ENCODE results near the gene AGAP1. TPM values are rescaled to one million over a fixed set of nuclear protein-coding genes. Genes with fewer than 3 reads are reported as not detected.

AGAP1 gene
- total RNA-seq, 1 donor from 2014 or later = 39.0 TPM

DNA sequence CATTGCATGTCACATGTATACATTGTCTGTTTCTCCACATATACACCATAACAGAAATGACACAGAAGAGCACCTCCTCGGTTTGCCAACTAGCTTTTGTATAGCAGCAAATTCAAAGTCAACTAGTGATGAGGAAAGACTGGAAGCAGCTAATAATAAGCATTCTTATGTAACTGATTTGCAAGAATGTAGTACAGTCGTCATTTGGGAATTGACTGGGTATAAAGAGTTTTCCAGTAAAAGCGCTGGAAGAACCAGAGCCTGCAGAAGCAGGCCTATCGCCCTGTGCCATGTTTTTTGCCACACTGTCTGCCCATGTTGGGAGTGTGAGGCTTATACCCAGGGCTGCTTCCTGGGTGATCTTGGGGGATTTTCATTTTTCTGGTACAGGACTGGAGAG is 363.8 kb downstream of the AGAP1 start:
- no peaks in the 10 kb centered on the region for H3K36me3 Mint-ChIP-seq (ENCODE audit: low read depth)
- no peaks in the 10 kb centered on the region for H3K27me3 Mint-ChIP-seq (ENCODE audit: low read depth)
- H3K27ac Mint-ChIP-seq (ENCODE audit: unreplicated experiment) = no peak overlapping the region
- H3K4me3 Mint-ChIP-seq (ENCODE audit: unreplicated experiment) = no peak overlapping the region
- no peak for DNase-seq (ENCODE audit: low spot score)
- TF ChIP-seq, protein P1, sequence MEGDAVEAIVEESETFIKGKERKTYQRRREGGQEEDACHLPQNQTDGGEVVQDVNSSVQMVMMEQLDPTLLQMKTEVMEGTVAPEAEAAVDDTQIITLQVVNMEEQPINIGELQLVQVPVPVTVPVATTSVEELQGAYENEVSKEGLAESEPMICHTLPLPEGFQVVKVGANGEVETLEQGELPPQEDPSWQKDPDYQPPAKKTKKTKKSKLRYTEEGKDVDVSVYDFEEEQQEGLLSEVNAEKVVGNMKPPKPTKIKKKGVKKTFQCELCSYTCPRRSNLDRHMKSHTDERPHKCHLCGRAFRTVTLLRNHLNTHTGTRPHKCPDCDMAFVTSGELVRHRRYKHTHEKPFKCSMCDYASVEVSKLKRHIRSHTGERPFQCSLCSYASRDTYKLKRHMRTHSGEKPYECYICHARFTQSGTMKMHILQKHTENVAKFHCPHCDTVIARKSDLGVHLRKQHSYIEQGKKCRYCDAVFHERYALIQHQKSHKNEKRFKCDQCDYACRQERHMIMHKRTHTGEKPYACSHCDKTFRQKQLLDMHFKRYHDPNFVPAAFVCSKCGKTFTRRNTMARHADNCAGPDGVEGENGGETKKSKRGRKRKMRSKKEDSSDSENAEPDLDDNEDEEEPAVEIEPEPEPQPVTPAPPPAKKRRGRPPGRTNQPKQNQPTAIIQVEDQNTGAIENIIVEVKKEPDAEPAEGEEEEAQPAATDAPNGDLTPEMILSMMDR (IDR thresholded peaks at IDR 0.05) = no peak
- H3K9me3 Mint-ChIP-seq (ENCODE audit: low read depth) = no peaks in the 10 kb centered on the region
- H3K4me1 Mint-ChIP-seq (ENCODE audit: low read depth) = peaks cover 18% of the 10 kb centered on the region

GRCh38 chr2:235858881-235859280 is 365.0 kb downstream of the AGAP1 start:
- Mint-ChIP-seq H3K9me3 (ENCODE audit: low read depth) (no peaks in the 10 kb centered on the region), H3K27ac (ENCODE audit: unreplicated experiment) (no peak overlapping the region), H3K4me1 (ENCODE audit: low read depth) (peaks cover 18% of the 10 kb centered on the region), H3K4me3 (ENCODE audit: unreplicated experiment) (no peak overlapping the region), H3K27me3 (ENCODE audit: low read depth) (no peaks in the 10 kb centered on the region), H3K36me3 (ENCODE audit: low read depth) (no peaks in the 10 kb centered on the region)
- TF ChIP-seq, protein P1 (IDR thresholded peaks at IDR 0.05) = no peak
- no peak for DNase-seq (ENCODE audit: low spot score)

DNA sequence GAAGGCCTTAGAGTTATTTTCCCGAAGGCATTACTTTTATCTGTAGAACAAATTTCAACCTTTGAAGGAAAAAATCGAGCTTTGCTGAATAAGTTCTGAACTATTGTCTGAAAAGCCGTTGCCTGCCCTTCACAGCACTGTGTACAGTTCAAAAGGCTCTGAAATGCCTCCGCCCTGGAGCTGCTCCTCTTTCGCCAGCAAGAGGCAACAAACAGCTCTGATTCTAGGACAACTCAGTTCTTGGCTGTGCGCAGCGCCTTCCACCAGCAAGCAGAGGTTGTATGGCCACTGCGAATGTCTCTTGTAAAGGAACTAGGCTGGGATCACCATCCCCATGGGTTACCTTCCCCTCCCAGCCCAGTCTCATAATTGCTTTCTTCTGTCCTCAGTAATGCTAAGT is 365.8 kb downstream of the AGAP1 start:
- Mint-ChIP-seq H3K27ac (ENCODE audit: unreplicated experiment) (no peak overlapping the region), H3K4me1 (ENCODE audit: low read depth) (peaks cover 18% of the 10 kb centered on the region), H3K4me3 (ENCODE audit: unreplicated experiment) (no peak overlapping the region), H3K36me3 (ENCODE audit: low read depth) (no peaks in the 10 kb centered on the region), H3K27me3 (ENCODE audit: low read depth) (no peaks in the 10 kb centered on the region), H3K9me3 (ENCODE audit: low read depth) (no peaks in the 10 kb centered on the region)
- no peak for DNase-seq (ENCODE audit: low spot score)
- TF ChIP-seq, protein P1 (IDR thresholded peaks at IDR 0.05) = no peak

DNA sequence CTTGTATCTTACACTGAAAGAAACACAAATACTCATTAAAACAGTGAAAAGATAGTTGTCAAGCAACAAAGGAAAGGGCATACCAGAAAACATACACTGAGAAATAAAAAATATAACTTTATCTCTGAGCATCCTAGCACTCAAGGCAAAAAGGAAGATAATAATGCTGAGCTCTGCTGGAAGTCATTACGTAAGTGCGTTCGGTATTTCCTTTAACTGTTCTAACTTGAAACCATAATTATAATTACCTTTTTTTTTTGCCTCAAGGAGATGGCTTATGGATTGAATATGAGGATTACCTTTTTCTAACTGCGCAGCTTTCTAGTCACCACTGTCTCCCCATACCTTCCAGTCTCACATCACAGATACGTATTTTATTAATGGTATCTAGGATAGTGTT is 366.3 kb downstream of the AGAP1 start:
- H3K27me3 Mint-ChIP-seq (ENCODE audit: low read depth) = no peaks in the 10 kb centered on the region
- H3K4me1 Mint-ChIP-seq (ENCODE audit: low read depth) = peaks cover 18% of the 10 kb centered on the region
- H3K9me3 Mint-ChIP-seq (ENCODE audit: low read depth) = no peaks in the 10 kb centered on the region
- H3K36me3 Mint-ChIP-seq (ENCODE audit: low read depth) = no peaks in the 10 kb centered on the region
- no peak for DNase-seq (ENCODE audit: low spot score)
- no peak overlapping the region for H3K27ac Mint-ChIP-seq (ENCODE audit: unreplicated experiment)
- TF ChIP-seq, protein P1 (IDR thresholded peaks at IDR 0.05) = no peak
- H3K4me3 Mint-ChIP-seq (ENCODE audit: unreplicated experiment) = no peak overlapping the region

DNA sequence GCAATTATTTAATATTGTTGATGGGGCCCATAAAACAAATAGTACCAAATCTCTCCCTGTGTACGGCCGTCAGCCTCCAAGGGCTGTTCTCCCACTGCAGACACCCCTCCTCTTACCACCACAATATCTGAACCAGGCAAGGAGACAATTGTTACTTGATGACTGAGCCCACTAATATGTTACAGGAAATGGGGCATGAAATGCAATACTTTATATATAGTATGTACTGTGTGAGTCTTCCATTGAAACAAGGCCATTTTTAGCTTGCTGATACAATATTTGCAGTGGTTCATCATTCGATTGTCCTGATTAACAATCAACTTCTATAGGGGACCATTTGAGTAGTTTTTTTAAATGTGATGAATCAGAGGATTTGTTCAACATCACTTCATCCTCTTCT is 367.0 kb downstream of the AGAP1 start:
- H3K27ac Mint-ChIP-seq (ENCODE audit: unreplicated experiment) = no peak overlapping the region
- TF ChIP-seq, protein P1 (IDR thresholded peaks at IDR 0.05) = no peak
- H3K27me3 Mint-ChIP-seq (ENCODE audit: low read depth) = no peaks in the 10 kb centered on the region
- no peaks in the 10 kb centered on the region for H3K36me3 Mint-ChIP-seq (ENCODE audit: low read depth)
- no peak for DNase-seq (ENCODE audit: low spot score)
- H3K9me3 Mint-ChIP-seq (ENCODE audit: low read depth) = no peaks in the 10 kb centered on the region
- no peak overlapping the region for H3K4me3 Mint-ChIP-seq (ENCODE audit: unreplicated experiment)
- H3K4me1 Mint-ChIP-seq (ENCODE audit: low read depth) = peaks cover 18% of the 10 kb centered on the region
